EH (cell line): ENCODE results near the gene WDFY2.

Experiments
- DNase-seq: peaks from one replicate; pipeline ENCODE4 v3.0.0-alpha.2; 2015; ENCODE audit warnings: low read depth

Gene WDFY2

DNA sequence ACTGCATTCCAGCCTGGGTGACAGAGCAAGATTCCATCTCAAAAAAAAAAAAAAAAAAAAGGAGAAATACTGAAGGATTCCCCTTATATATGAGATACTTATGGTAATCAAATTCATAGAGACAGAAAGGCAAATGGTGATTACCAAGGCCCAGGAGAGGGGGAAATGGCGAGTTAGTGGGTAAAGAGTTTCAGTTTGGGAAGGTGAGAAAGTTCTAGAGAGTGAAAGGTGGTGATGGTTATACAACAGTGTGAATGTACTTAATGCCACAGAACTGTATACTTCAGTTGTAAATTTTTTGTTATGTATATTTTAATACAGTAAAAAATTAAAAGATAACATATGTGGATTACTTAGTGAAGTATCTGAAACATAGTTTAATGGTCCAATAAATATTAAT is 129.5 kb downstream of the WDFY2 start:
- no peak for DNase-seq

- peak; percentile 86 for DNase-seq
Measured at GRCh38 chr13:51714663-51715168, 130.5 kb downstream of the WDFY2 start.

DNA sequence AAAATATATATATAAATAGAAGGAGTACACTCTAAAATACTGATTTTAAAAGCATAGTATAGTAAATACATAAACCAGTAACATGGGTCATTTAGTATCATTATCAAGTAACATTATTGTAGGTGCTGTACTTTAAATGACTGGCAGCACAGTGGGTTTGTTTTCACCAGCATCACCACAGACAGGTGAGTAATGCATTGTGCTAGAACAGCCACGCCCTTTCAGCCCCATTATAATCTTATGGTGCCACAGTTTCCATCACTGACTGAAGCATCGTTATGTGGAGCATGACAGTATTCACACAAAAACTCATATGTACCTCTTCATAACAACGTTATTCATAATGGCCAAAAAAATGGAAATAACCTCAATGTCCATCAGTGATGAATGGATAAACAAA is 131.4 kb downstream of the WDFY2 start:
- no peak for DNase-seq

DNA sequence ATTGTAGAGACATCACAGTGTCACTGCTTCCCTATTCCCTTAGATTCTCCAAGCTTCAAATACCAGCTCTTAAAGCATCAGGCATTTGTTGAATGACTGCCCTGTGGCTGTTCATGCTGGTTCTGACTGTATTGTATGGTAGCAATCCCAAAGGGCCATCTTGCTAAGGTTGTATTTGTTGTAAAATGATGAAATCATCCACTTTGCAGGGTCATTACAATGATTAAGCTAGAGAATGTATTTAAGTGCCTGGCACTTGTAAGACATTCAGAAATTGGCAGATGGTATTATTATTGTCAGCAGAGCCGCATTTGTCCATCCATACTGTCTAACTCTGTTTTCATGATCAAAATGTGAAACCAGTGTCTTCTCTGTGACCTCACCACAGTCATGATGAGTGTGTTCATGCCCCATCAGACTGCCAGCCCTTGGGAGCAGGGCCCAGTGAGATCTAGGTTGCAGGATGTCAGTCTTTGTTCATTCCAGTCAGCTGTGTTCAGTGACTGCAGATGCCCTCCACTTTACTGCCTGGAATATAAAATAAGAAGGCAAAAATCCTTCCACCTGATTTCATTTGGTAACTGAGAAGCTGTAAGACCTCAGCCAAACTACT is 133.6 kb downstream of the WDFY2 start:
- peak; percentile 40 for DNase-seq

DNA sequence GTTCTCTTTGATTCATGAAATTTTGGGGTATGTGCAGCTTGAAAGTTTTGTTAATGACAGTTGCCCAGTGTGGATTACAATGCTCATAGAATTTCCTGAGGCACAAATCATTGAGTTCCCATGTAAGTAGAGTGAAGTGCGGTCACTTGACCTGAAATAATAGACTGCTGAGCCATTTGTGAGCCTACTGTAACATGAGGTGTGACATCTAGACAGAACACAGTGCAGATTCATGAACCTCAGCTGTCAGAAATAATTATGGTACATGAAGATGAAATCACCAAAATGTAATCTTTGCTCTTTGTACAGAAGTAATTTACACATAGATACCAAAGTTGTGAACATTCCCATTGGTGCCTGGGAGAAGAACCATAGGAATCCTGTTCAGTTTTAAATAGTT is 135.1 kb downstream of the WDFY2 start:
- no peak for DNase-seq

- DNase-seq, result no peak
Measured at GRCh38 chr13:51721496-51721895, 137.2 kb downstream of the WDFY2 start.

GRCh38 chr13:51723529-51723928 is 139.3 kb downstream of the WDFY2 start:
- no peak for DNase-seq

DNA sequence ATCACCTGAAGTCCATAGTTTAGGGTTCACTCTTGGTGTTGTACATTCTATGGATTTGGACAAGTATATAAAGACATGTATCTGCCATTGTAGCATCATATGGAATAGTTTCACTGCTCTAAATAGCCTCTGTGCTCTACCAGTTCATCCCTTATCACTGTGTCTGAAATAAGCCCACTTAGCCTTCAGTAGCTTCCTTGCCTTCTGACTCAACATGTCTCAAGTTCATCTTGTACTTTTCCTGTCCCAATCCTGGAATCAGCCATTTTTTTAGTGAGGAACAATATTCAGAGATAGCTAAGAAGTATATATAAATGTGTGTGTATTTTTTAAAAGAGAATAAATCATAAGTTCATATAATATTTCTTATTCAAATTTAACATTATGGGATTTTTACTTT is 140.5 kb downstream of the WDFY2 start:
- no peak for DNase-seq

GRCh38 chr13:51726446-51727193 is 142.4 kb downstream of the WDFY2 start:
- peak; percentile 80 for DNase-seq

- DNase-seq, result no peak
Measured at GRCh38 chr13:51727634-51728274, 143.5 kb downstream of the WDFY2 start.

- DNase-seq, result no peak
Measured at GRCh38 chr13:51728275-51728673, 144.0 kb downstream of the WDFY2 start.

GRCh38 chr13:51728972-51729371 is 144.7 kb downstream of the WDFY2 start:
- peak; percentile 89 for DNase-seq

DNA sequence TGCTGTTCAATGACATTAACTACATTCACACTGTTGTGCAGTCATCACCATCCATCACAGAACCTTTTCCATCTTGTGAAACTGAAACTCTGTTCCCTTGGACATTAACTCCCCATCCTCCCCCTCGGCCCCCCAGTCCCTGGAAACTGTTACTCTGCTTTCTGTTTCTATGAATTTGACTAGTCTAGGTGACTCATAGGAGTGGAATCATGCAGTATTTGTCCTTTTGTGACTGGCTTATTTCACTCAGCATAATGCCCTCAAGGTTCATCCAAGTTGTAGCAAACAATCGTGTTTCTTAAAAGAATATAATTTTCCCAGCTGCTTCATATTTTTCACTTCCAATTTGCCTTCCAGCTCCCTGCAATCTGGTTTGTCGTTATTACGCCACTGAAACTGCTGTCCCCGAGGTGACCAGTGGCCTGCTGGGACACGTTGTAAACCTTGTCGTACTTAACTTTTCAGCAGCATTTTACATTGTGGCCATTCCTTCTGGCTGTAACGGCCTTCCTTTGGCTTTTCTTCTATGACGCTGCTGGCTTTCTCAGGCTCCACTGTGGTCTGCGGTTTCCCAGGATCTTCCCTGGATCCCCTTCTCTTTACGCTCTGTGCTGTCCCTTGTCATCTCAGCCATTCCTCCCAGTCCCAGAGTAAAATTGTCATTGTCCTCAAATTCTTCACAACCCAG is 145.7 kb downstream of the WDFY2 start:
- DNase-seq, result peak; percentile 93

DNA sequence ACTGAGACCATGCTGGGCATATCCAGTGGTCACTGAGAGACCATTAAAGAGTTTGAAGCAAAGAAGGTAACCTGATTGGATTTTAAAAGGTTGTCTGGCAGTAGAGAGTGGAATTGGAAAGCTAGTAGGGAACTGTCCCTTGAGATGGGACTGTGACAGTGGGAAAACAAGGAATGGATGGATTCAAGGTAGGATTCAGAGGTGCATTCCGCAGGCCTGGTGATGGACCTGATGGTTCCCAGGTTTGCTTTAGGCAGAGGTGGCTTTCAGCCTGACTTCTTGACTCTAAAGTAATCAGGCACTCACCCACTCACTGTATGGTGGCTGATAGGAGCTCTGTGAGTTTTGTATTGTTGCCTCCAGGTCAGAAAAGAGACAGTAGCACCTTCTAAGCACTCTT is 146.7 kb downstream of the WDFY2 start:
- no peak for DNase-seq

- peak; percentile 66 for DNase-seq
Measured at GRCh38 chr13:51731759-51732158, 147.5 kb downstream of the WDFY2 start.

DNA sequence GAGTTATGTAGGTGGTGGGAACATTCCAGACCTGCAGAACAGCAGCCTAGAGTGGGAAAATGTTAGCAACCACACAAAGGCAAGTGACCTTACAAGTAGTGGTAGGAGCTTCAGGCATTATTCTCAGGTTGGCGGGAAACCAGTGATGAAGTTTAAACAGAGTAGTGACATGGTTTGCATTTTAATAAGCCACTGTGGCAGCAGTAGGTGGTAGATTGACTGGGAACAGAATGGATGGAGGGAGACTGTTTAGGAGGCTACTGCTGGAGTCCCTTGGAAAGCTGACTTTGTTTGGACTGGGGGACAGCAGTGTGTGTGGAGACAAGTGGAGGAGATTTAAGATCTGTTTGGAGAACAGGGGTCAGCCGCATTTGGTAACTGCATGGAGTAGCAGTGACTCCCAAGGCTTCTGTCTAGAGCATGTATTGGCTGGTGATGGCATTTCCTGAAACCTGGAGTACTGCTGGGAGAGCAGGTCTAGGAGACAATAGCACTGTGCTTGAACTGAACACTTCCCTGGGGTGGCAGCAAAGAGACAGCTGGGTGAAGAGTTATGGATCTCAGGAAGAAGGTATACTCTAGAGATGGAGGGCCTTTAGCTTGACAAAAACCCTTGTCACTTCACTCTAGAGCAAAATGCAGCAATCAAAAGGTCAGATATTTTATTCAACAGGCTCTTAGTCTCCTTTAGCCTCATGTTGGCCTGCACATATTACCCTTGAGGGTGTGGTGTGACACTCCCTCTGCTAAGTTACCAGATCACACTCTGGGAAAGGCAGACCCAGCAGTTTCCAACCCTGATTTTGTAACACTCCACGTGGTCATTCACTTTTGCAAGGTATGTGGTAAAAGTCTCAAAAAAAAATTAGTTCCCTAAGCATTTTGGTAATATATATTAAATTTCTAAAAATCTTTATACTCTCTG is 149.4 kb downstream of the WDFY2 start:
- peak; percentile 44 for DNase-seq

DNA sequence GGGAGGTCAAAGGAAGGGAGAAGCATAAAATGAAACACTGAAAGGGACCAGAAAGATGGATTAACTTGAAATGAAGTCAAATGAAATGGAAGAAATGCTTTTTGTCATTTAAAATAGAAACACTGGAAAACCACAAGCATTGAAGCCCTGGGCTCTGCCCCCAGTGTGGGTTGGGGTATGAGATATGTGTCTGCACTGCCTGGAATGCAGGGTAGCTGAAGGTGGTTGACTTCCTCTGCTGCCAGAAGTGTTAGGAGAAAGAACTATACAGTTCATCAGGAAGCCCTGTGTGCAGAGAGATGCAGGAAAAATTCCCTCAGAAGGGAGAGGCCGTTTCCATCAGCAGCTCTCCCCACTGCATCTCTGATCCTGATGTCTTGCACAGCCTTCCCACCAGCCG is 150.5 kb downstream of the WDFY2 start:
- DNase-seq, result peak; percentile 77

DNA sequence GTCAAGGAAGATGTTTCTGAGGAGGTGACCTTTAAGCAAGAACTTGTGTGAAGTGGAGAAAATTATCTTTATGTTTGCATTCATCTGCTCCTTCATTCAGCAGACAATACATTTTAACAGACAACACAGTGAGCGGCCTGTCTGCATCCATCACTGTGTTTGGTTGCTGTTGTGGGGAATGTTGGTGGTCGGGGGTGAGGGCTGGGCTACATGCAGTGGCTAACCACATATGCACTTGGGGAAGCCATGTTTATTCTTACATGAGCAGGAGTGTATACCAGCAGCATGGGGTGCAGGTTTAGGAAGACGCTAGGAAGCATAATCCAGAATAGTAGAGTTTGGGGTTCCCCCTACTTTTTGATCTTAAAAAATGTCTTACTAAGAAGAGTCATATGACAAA is 153.3 kb downstream of the WDFY2 start:
- no peak for DNase-seq

GRCh38 chr13:51738226-51738905 is 154.1 kb downstream of the WDFY2 start:
- no peak for DNase-seq

- no peak for DNase-seq
Measured at GRCh38 chr13:51739027-51739764, 154.9 kb downstream of the WDFY2 start.
